ENCODE data around the gene CALML4.
"Not testable (repeated sequence)": the region's sequence is repeated elsewhere in the genome, so short reads cannot be mapped to it uniquely, and the experiment has no call there.

CALML4 gene

GRCh38 chr15:68176601-68177000 is 28.5 kb downstream of the CALML4 start:
- Histone ChIP-seq H2AFZ (ENCODE audit: low read depth) (no peak overlapping the region), H4K20me1 (ENCODE audit: insufficient read depth) (no peaks in the 10 kb centered on the region), H3K4me2 (no peak overlapping the region), H3K79me2 (ENCODE audit: insufficient read depth, low read depth) (no peaks in the 10 kb centered on the region), H3K27ac (no peak overlapping the region), H3K4me3 (IDR thresholded peaks at IDR 0.05; ENCODE audit: insufficient read depth, low read depth, low read length) (no peak overlapping the region), H3K9ac (no peak overlapping the region), H3K36me3 (ENCODE audit: insufficient read depth) (0 out of 2 replicates have a peak, but pooled peaks cover 11% of the 10 kb centered on the region), H3K27me3 (ENCODE audit: insufficient read depth, low read depth) (no peaks in the 10 kb centered on the region), H3K4me1 (ENCODE audit: low read depth, poor library complexity, severe bottlenecking) (no peaks in the 10 kb centered on the region)
- TF ChIP-seq, protein P1, sequence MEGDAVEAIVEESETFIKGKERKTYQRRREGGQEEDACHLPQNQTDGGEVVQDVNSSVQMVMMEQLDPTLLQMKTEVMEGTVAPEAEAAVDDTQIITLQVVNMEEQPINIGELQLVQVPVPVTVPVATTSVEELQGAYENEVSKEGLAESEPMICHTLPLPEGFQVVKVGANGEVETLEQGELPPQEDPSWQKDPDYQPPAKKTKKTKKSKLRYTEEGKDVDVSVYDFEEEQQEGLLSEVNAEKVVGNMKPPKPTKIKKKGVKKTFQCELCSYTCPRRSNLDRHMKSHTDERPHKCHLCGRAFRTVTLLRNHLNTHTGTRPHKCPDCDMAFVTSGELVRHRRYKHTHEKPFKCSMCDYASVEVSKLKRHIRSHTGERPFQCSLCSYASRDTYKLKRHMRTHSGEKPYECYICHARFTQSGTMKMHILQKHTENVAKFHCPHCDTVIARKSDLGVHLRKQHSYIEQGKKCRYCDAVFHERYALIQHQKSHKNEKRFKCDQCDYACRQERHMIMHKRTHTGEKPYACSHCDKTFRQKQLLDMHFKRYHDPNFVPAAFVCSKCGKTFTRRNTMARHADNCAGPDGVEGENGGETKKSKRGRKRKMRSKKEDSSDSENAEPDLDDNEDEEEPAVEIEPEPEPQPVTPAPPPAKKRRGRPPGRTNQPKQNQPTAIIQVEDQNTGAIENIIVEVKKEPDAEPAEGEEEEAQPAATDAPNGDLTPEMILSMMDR (conservative IDR thresholded peaks at IDR 0.05; ENCODE audit: low read depth, low read length) = no peak

GRCh38 chr15:68175526-68175925 is 29.6 kb downstream of the CALML4 start:
- no peaks in the 10 kb centered on the region for H3K4me1 ChIP-seq (ENCODE audit: low read depth, poor library complexity, severe bottlenecking)
- no peak overlapping the region for H3K27ac ChIP-seq
- no peak overlapping the region for H3K4me3 ChIP-seq (IDR thresholded peaks at IDR 0.05; ENCODE audit: insufficient read depth, low read depth, low read length)
- no peaks in the 10 kb centered on the region for H4K20me1 ChIP-seq (ENCODE audit: insufficient read depth)
- H3K36me3 ChIP-seq (ENCODE audit: insufficient read depth) = 0 out of 2 replicates have a peak, but pooled peaks cover 7% of the 10 kb centered on the region
- no peak overlapping the region for H3K4me2 ChIP-seq
- H3K79me2 ChIP-seq (ENCODE audit: insufficient read depth, low read depth) = no peaks in the 10 kb centered on the region
- H3K9ac ChIP-seq = no peak overlapping the region
- no peak overlapping the region for H2AFZ ChIP-seq (ENCODE audit: low read depth)
- TF ChIP-seq, protein P1 (conservative IDR thresholded peaks at IDR 0.05; ENCODE audit: low read depth, low read length) = no peak
- no peaks in the 10 kb centered on the region for H3K27me3 ChIP-seq (ENCODE audit: insufficient read depth, low read depth)

GRCh38 chr15:68173119-68173518 is 32.0 kb downstream of the CALML4 start:
- no peak overlapping the region for H3K4me2 ChIP-seq
- 0 out of 2 replicates have a peak, but pooled peaks cover 7% of the 10 kb centered on the region for H3K36me3 ChIP-seq (ENCODE audit: insufficient read depth)
- TF ChIP-seq, protein P1 (conservative IDR thresholded peaks at IDR 0.05; ENCODE audit: low read depth, low read length) = no peak
- no peaks in the 10 kb centered on the region for H3K79me2 ChIP-seq (ENCODE audit: insufficient read depth, low read depth)
- H4K20me1 ChIP-seq (ENCODE audit: insufficient read depth) = no peaks in the 10 kb centered on the region
- no peaks in the 10 kb centered on the region for H3K4me1 ChIP-seq (ENCODE audit: low read depth, poor library complexity, severe bottlenecking)
- H3K27me3 ChIP-seq (ENCODE audit: insufficient read depth, low read depth) = no peaks in the 10 kb centered on the region
- H2AFZ ChIP-seq (ENCODE audit: low read depth) = no peak overlapping the region
- H3K9ac ChIP-seq = no peak overlapping the region
- no peak overlapping the region for H3K4me3 ChIP-seq (IDR thresholded peaks at IDR 0.05; ENCODE audit: insufficient read depth, low read depth, low read length)
- no peak overlapping the region for H3K27ac ChIP-seq

- not testable (repeated sequence) for H3K27ac ChIP-seq; H3K79me2 ChIP-seq (ENCODE audit: insufficient read depth, low read depth); H3K36me3 ChIP-seq (ENCODE audit: insufficient read depth); H3K4me2 ChIP-seq; H3K27me3 ChIP-seq (ENCODE audit: insufficient read depth, low read depth); H2AFZ ChIP-seq (ENCODE audit: low read depth); H3K4me3 ChIP-seq (IDR thresholded peaks at IDR 0.05; ENCODE audit: insufficient read depth, low read depth, low read length); H3K4me1 ChIP-seq (ENCODE audit: low read depth, poor library complexity, severe bottlenecking); H3K9ac ChIP-seq; H4K20me1 ChIP-seq (ENCODE audit: insufficient read depth)
Observed at GRCh38 chr15:68172037-68172436, 33.1 kb downstream of the CALML4 start.

DNA sequence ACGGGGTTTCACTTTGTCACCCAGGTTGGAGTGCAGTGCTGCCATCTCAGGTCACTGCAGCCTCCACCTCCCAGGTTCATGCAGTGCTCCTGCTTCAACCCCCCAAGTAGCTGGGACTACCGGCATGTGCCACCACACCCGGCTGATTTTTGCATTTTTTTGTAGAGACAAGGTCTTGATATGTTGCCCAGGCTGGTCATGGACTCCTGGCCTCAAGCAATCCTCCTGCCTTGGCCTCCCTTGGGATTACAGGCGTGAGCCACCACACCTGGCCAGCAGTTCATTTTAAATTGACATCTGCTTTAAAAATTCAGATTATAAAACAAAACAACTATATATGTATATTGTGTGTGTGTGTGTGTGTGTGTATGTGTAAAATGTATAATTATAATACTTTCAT is 38.3 kb downstream of the CALML4 start:
- Histone ChIP-seq H2AFZ (ENCODE audit: low read depth) (no peak overlapping the region), H3K79me2 (ENCODE audit: insufficient read depth, low read depth) (no peaks in the 10 kb centered on the region), H3K4me2 (no peak overlapping the region), H3K9ac (no peak overlapping the region), H4K20me1 (ENCODE audit: insufficient read depth) (no peaks in the 10 kb centered on the region), H3K4me3 (IDR thresholded peaks at IDR 0.05; ENCODE audit: insufficient read depth, low read depth, low read length) (no peak overlapping the region), H3K4me1 (ENCODE audit: low read depth, poor library complexity, severe bottlenecking) (no peaks in the 10 kb centered on the region), H3K27me3 (ENCODE audit: insufficient read depth, low read depth) (no peaks in the 10 kb centered on the region), H3K36me3 (ENCODE audit: insufficient read depth) (no peaks in the 10 kb centered on the region), H3K27ac (no peak overlapping the region)
- TF ChIP-seq, protein P1 (conservative IDR thresholded peaks at IDR 0.05; ENCODE audit: low read depth, low read length) = no peak

Measured in KMS-11 (cell line).